ENCODE data around the gene PLVAP. TPM values are rescaled to one million over a fixed set of nuclear protein-coding genes. Genes with fewer than 3 reads are reported as not detected.

The PLVAP gene
- total RNA-seq, 1 donor from 2014 or later, result not detected

DNA sequence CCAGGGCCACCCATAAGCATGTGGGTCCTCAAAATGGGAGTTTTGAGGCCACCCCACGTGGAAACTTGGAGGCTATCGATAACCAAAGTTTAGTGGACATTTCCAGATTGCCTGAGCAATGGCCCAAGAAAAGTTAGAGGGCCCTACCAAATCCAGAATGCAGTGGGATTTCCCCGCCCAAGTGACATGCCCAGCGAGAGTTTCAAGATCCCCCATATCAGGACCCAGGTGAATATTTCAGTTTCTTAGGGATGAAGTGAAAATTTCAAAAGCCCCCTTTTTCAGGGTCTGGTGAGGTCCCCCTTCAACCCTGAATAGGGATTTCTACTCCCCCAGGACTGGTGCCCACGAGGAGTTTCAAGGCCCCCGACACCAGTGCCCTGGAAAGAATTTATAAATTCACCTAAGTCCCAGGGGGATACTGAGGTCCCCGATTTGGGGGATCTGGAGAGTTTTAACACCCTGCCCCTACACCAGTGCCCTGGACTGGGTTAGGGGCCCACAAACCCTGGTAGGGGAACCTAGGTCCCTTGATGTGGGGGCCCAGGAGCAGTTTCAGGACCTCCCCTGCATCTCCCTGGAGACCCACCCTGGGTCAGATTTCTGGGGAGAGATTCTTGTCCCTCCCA, 27.6 kb upstream of the PLVAP start:
- FAIRE-seq, result no peak
- H3K36me3 ChIP-seq (ENCODE audit: control insufficient read depth, insufficient read depth, low read length), result no peaks in the 10 kb centered on the region
- no peak for DNase-seq (ENCODE audit: low read depth)
- no peak for TF ChIP-seq CTCF (IDR thresholded peaks at IDR 0.05; ENCODE audit: insufficient read depth, low read length, severe bottlenecking)
- H3K27me3 ChIP-seq (ENCODE audit: control insufficient read depth, insufficient read depth, low read length), result no peaks in the 10 kb centered on the region
- no peak overlapping the region for H3K4me3 ChIP-seq (ENCODE audit: low read depth, low read length)

- no peak for TF ChIP-seq CTCF (IDR thresholded peaks at IDR 0.05; ENCODE audit: insufficient read depth, low read length, severe bottlenecking)
- DNase-seq (ENCODE audit: low read depth) (no peak), FAIRE-seq (no peak)
- no peaks in the 10 kb centered on the region for H3K36me3 ChIP-seq (ENCODE audit: control insufficient read depth, insufficient read depth, low read length)
- H3K27me3 ChIP-seq (ENCODE audit: control insufficient read depth, insufficient read depth, low read length), result no peaks in the 10 kb centered on the region
- no peak overlapping the region for H3K4me3 ChIP-seq (ENCODE audit: low read depth, low read length)
These were observed 26.9 kb upstream of the PLVAP start for GRCh38 chr19:17404015-17404414.

GRCh38 chr19:17402982-17403855, 26.1 kb upstream of the PLVAP start:
- DNase-seq (ENCODE audit: low read depth) (no peak), FAIRE-seq (no peak)
- Histone ChIP-seq H3K4me3 (ENCODE audit: low read depth, low read length) (no peak overlapping the region), H3K27me3 (ENCODE audit: control insufficient read depth, insufficient read depth, low read length) (no peaks in the 10 kb centered on the region), H3K36me3 (ENCODE audit: control insufficient read depth, insufficient read depth, low read length) (no peaks in the 10 kb centered on the region)
- no peak for TF ChIP-seq CTCF (IDR thresholded peaks at IDR 0.05; ENCODE audit: insufficient read depth, low read length, severe bottlenecking)

GRCh38 chr19:17401628-17402027, 24.5 kb upstream of the PLVAP start:
- FAIRE-seq, result no peak
- no peak for DNase-seq (ENCODE audit: low read depth)
- no peaks in the 10 kb centered on the region for H3K27me3 ChIP-seq (ENCODE audit: control insufficient read depth, insufficient read depth, low read length)
- no peak for TF ChIP-seq CTCF (IDR thresholded peaks at IDR 0.05; ENCODE audit: insufficient read depth, low read length, severe bottlenecking)
- no peaks in the 10 kb centered on the region for H3K36me3 ChIP-seq (ENCODE audit: control insufficient read depth, insufficient read depth, low read length)
- no peak overlapping the region for H3K4me3 ChIP-seq (ENCODE audit: low read depth, low read length)

- no peak for FAIRE-seq
- no peaks in the 10 kb centered on the region for H3K27me3 ChIP-seq (ENCODE audit: control insufficient read depth, insufficient read depth, low read length)
- no peak for TF ChIP-seq CTCF (IDR thresholded peaks at IDR 0.05; ENCODE audit: insufficient read depth, low read length, severe bottlenecking)
- no peak overlapping the region for H3K4me3 ChIP-seq (ENCODE audit: low read depth, low read length)
- H3K36me3 ChIP-seq (ENCODE audit: control insufficient read depth, insufficient read depth, low read length), result no peaks in the 10 kb centered on the region
- no peak for DNase-seq (ENCODE audit: low read depth)
These were observed 21.9 kb upstream of the PLVAP start for GRCh38 chr19:17398902-17399527.

Measured in bronchial epithelial cell (primary cell).